ENCODE data around the gene B3GALT5.
A peak's percentile ranks its signal among the peaks of the same experiment; 100 is the strongest.

The B3GALT5 gene

GRCh38 chr21:39712273-39712672 is 99.5 kb downstream of the B3GALT5 start:
- H3K9me3 Mint-ChIP-seq = no peaks in the 10 kb centered on the region
- peaks cover 7% of the 10 kb centered on the region for H3K27me3 Mint-ChIP-seq (ENCODE audit: low read depth, poor library complexity)
- no peak for DNase-seq
- H3K36me3 Mint-ChIP-seq (ENCODE audit: low read depth) = no peaks in the 10 kb centered on the region
- H3K27ac Mint-ChIP-seq = no peak overlapping the region
- no peak for TF ChIP-seq CTCF (IDR thresholded peaks at IDR 0.05)
- no peaks in the 10 kb centered on the region for H3K4me1 Mint-ChIP-seq
- H3K4me3 Mint-ChIP-seq = no peak overlapping the region

- peak; percentile 14 for TF ChIP-seq CTCF (IDR thresholded peaks at IDR 0.05)
- Mint-ChIP-seq H3K27ac (no peak overlapping the region), H3K27me3 (ENCODE audit: low read depth, poor library complexity) (peaks cover 9% of the 10 kb centered on the region), H3K9me3 (no peaks in the 10 kb centered on the region), H3K36me3 (ENCODE audit: low read depth) (no peaks in the 10 kb centered on the region), H3K4me3 (no peak overlapping the region), H3K4me1 (no peaks in the 10 kb centered on the region)
- no peak for DNase-seq
Observed at GRCh38 chr21:39712976-39713375, 100.2 kb downstream of the B3GALT5 start.

GRCh38 chr21:39713905-39714304 is 101.2 kb downstream of the B3GALT5 start:
- Mint-ChIP-seq H3K4me1 (no peaks in the 10 kb centered on the region), H3K9me3 (no peaks in the 10 kb centered on the region), H3K36me3 (ENCODE audit: low read depth) (no peaks in the 10 kb centered on the region), H3K4me3 (no peak overlapping the region), H3K27ac (no peak overlapping the region), H3K27me3 (ENCODE audit: low read depth, poor library complexity) (peaks cover 9% of the 10 kb centered on the region)
- no peak for TF ChIP-seq CTCF (IDR thresholded peaks at IDR 0.05)
- DNase-seq = no peak

- Mint-ChIP-seq H3K36me3 (ENCODE audit: low read depth) (no peaks in the 10 kb centered on the region), H3K9me3 (no peaks in the 10 kb centered on the region), H3K27ac (no peak overlapping the region), H3K4me1 (no peaks in the 10 kb centered on the region), H3K4me3 (no peak overlapping the region), H3K27me3 (ENCODE audit: low read depth, poor library complexity) (peaks cover 9% of the 10 kb centered on the region)
- TF ChIP-seq CTCF (IDR thresholded peaks at IDR 0.05) = no peak
- DNase-seq = no peak
Observed at GRCh38 chr21:39714331-39714730, 101.6 kb downstream of the B3GALT5 start.

GRCh38 chr21:39715804-39716397 is 103.2 kb downstream of the B3GALT5 start:
- H3K36me3 Mint-ChIP-seq (ENCODE audit: low read depth) = no peaks in the 10 kb centered on the region
- no peak overlapping the region for H3K4me3 Mint-ChIP-seq
- peaks cover 9% of the 10 kb centered on the region for H3K27me3 Mint-ChIP-seq (ENCODE audit: low read depth, poor library complexity)
- no peaks in the 10 kb centered on the region for H3K9me3 Mint-ChIP-seq
- H3K4me1 Mint-ChIP-seq = no peaks in the 10 kb centered on the region
- H3K27ac Mint-ChIP-seq = no peak overlapping the region
- peak; percentile 72 for DNase-seq
- TF ChIP-seq CTCF (IDR thresholded peaks at IDR 0.05) = peak; percentile 63

- TF ChIP-seq CTCF (IDR thresholded peaks at IDR 0.05) = no peak
- Mint-ChIP-seq H3K27me3 (ENCODE audit: low read depth, poor library complexity) (peaks cover 9% of the 10 kb centered on the region), H3K9me3 (peaks cover 19% of the 10 kb centered on the region), H3K36me3 (ENCODE audit: low read depth) (peaks cover 14% of the 10 kb centered on the region), H3K4me3 (no peak overlapping the region), H3K27ac (no peak overlapping the region), H3K4me1 (no peaks in the 10 kb centered on the region)
- DNase-seq = no peak
Observed at GRCh38 chr21:39720126-39720778, 107.5 kb downstream of the B3GALT5 start.

Measured in nephron progenitor cell (in vitro differentiated cells).